ENCODE results near the gene PEDS1. TPM values are rescaled to one million over a fixed set of nuclear protein-coding genes. Genes with fewer than 3 reads are reported as not detected.
A peak's percentile ranks its signal among the peaks of the same experiment; 100 is the strongest.

Gene PEDS1
- total and polyA plus RNA-seq, 4 donors, result 21.9 to 43.4 (median 34.4) TPM

DNA sequence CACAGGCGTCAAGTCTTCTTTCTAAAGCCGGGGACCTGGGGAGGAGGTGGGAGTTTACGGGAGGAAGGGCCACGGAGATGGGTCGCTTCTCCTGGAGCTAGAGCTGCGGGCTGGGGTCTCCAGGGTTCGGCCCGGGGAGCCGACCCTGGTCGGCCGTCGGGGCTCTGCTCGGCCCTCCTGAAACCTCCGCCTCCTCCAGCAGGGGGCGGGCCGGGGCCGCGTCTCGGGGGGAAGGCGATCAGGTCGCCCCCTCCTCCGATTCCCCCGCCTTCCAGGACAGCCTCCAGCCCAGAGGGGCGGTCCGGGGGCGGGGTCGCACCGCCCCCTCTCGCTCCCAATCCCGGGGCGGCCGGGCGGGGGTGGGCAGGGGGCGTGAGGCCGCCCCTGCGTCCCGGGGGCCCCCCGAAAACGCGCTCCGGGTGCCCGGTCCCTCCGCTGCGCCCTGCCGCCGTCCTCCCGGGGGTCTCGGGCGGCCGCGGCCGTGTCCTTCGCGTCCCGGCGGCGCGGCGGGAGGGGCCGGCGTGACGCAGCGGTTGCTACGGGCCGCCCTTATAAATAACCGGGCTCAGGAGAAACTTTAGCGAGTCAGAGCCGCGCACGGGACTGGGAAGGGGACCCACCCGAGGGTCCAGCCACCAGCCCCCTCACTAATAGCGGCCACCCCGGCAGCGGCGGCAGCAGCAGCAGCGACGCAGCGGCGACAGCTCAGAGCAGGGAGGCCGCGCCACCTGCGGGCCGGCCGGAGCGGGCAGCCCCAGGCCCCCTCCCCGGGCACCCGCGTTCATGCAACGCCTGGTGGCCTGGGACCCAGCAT, 36.9 kb upstream of the PEDS1 start, which contains the start of gene CEBPB:
Gene CEBPB, plus strand, starts transcription at position 580 of the 814 bp plus-strand sequence. Its CDS starts 204 bp downstream, at position 784.
- TF ChIP-seq CTCF (IDR thresholded peaks at IDR 0.05; ENCODE audit: control extremely low read depth, extremely low read depth), result peak; percentile 54
- Histone ChIP-seq H3K4me3 (peak within 1 kb of the TSS; percentile 95), H3K36me3 (ENCODE audit: control insufficient read depth in 4 of 4, insufficient read depth in 4 of 4, low read length in 4 of 4) (peaks cover 0 to 35% (median 18%) of the 10 kb centered on the region in 4 donors), H3K9me3 (ENCODE audit: control insufficient read depth in 4 of 4, insufficient read depth in 3 of 4, low read length in 3 of 4) (no peaks in the 10 kb centered on the region), H3K27me3 (ENCODE audit: control insufficient read depth in 3 of 3, insufficient read depth in 3 of 3, low read length in 2 of 3) (no peaks in the 10 kb centered on the region), H3K9ac (ENCODE audit: insufficient read depth in 1 of 2, low read length in 2 of 2) (peak within 1 kb of the TSS; percentile 60 to 79), H3K27ac (ENCODE audit: low read depth in 1 of 2, low read length in 1 of 2) (peak within 1 kb of the TSS; percentile 92 to 100), H3K4me1 (ENCODE audit: control insufficient read depth in 5 of 5, insufficient read depth in 5 of 5, low read length in 5 of 5) (peaks cover 0 to 26% (median 10%) of the 10 kb centered on the region in 5 donors)
- ATAC-seq (ENCODE audit: insufficient read depth, low FRiP score) (peak; percentile 67), DNase-seq (peak; percentile 95 to 97 (median 96))
- WGBS, 2 donors, result 1% methylated on average over 62 to 89 of the region's 89 CpGs

DNA sequence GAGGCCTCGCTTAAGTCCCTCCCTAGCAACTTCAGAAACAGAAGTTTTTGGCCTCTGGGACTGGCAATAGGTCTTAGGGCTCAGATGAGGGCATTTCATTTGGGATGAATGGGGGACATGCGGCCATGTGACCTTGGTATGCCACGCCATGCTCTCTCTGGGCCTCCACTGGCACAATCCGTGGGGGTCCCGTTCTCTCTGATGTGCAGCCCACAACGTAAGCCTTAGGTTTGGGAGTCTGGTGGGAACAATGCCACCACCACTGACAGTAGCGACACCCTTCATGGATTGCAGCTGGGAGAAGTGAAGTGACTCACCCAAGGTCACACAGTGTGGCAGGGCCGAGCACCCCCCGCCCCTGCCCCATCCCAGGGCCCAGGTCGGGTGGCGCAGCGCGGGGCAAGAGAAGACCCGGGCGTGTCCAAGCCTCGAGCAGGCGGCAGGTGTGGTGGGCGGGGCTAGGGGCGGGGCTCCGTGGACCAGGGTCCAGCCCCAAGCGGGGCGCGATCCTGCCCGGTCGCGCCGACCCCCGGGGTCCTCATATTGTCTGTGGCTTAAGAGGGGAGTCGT, 36.2 kb upstream of the PEDS1 start:
- Histone ChIP-seq H3K4me1 (ENCODE audit: control insufficient read depth in 5 of 5, insufficient read depth in 5 of 5, low read length in 5 of 5) (peaks cover 0 to 19% (median 6%) of the 10 kb centered on the region in 5 donors), H3K9ac (ENCODE audit: insufficient read depth in 1 of 2, low read length in 2 of 2) (no peak overlapping the region), H3K27me3 (ENCODE audit: control insufficient read depth in 3 of 3, insufficient read depth in 3 of 3, low read length in 2 of 3) (no peaks in the 10 kb centered on the region), H3K4me3 (peak overlapping the region; percentile 13), H3K27ac (ENCODE audit: low read depth in 1 of 2, low read length in 1 of 2) (peak overlapping the region; percentile 26 to 100), H3K36me3 (ENCODE audit: control insufficient read depth in 4 of 4, insufficient read depth in 4 of 4, low read length in 4 of 4) (peaks cover 0 to 33% (median 17%) of the 10 kb centered on the region in 4 donors), H3K9me3 (ENCODE audit: control insufficient read depth in 4 of 4, insufficient read depth in 3 of 4, low read length in 3 of 4) (no peaks in the 10 kb centered on the region)
- WGBS, 2 donors, result 35 to 42% methylated on average over 27 to 29 of the region's 29 CpGs
- ATAC-seq (ENCODE audit: insufficient read depth, low FRiP score) (no peak), DNase-seq (no peak)
- TF ChIP-seq CTCF (IDR thresholded peaks at IDR 0.05; ENCODE audit: control extremely low read depth, extremely low read depth), result no peak

DNA sequence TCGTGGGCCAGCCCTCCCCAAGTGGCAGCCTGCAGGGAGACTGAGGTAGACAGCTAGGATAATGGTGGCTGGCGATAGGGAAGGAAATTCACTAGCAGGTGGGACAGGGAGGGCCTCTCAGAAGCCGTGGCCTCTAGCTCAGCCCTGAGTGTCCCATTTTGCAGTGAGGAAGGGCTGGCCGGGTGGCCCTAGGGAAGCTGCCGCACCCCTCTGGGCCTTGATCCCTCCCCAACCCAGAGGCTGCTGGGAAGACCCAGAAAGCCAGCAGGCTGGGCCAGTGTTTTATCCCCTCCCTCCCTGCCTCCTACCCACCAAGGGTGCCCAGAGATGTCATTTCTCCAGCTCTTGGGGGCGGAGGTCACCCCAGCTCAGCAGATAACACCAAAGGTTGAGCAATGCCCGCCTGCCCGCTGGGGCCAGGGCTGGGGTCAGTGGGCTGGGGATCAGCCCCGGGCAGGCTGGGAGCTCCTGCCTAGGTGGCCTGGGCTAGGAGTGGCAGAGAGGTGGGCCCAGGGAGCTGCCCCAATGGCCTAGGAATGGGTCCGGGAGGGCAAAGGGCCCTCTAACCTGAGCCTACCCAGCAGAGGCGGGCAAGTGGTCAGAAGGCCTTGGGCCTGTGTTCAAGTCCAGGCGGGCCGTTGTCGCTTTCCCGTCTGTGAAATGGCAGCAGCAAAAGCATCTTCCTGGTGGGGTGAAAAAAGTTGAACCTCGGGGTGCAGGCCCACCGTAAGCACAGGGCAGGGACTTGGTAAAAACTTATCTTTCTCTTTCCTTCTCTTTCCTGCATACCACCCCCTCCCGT, 35.6 kb upstream of the PEDS1 start:
- ATAC-seq (ENCODE audit: insufficient read depth, low FRiP score), result no peak
- Histone ChIP-seq H3K9ac (ENCODE audit: insufficient read depth in 1 of 2, low read length in 2 of 2) (no peak overlapping the region), H3K9me3 (ENCODE audit: control insufficient read depth in 4 of 4, insufficient read depth in 3 of 4, low read length in 3 of 4) (no peaks in the 10 kb centered on the region), H3K4me1 (ENCODE audit: control insufficient read depth in 5 of 5, insufficient read depth in 5 of 5, low read length in 5 of 5) (peaks cover 0 to 12% (median 1%) of the 10 kb centered on the region in 5 donors), H3K27me3 (ENCODE audit: control insufficient read depth in 3 of 3, insufficient read depth in 3 of 3, low read length in 2 of 3) (no peaks in the 10 kb centered on the region), H3K4me3 (no peak overlapping the region), H3K36me3 (ENCODE audit: control insufficient read depth in 4 of 4, insufficient read depth in 4 of 4, low read length in 4 of 4) (peaks cover 0 to 27% (median 10%) of the 10 kb centered on the region in 4 donors), H3K27ac (ENCODE audit: low read depth in 1 of 2, low read length in 1 of 2) (peak overlapping the region in 1 of 2 donors; percentile 100)
- TF ChIP-seq CTCF (IDR thresholded peaks at IDR 0.05; ENCODE audit: control extremely low read depth, extremely low read depth), result no peak
- DNase-seq, result no peak
- WGBS, 2 donors, result 72 to 83% methylated on average over 18 of the region's 18 CpGs

All from lung (tissue), 12 donors.